NCI-H146 (cell line): ENCODE data around the gene RNF126.
"Not testable (repeated sequence)": the region's sequence is repeated elsewhere in the genome, so short reads cannot be mapped to it uniquely, and the experiment has no call there.

ENCODE experiments used
- DNase-seq: peaks from one replicate; lab custom pipeline; 2025; lab: John Stamatoyannopoulos, UW

The RNF126 gene

DNA sequence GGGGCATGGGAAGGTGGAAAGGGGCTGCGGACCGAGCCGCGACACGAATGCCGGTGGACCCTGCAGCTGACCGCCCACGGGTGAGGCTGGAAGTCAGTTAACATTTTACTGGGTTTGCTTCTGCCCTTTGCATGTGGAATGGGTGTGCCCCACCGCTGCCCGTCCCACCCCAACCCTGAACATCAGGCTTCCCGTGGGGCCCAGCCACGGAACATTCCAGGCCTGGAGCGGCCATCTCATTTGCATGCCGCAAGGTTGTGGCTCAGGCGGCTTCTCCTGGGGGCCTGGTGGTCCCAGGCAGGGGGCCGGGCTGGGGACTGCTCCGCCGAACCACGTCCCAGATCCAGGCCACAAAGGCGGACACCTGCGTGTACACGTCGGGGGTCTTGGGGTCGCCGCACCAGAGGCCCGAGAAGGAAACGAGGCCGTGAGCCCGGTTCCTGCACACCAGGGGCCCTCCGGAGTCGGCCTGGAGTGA, 22.5 kb upstream of the RNF126 start:
- DNase-seq = no peak

DNA sequence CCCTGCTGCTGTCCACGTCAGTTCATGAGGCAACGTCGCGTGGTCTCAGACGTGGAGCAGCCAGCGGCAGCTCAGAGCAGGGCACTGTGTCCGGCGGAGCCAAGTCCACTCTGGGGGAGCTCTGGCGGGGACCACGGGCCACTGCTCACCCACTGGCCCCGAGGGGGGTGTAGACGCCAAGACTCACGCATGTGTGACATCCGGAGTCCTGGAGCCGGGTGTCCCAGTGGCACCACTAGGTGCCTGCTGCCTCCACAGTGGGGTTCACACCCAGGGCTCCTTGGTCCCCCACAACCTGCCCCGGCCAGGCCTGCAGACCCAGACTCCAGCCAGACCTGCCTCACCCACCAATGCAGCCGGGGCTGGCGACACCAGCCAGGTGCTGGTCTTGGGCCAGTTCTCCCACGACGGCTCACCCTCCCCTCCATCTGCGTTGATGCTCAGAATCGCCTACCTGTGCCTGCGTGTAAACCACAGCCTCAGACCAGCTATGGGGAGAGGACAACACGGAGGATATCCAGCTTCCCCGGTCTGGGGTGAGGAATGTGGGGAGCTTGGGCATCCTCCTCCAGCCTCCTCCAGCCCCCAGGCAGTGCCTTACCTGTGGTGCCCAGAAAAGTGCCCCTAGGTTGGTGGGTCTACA, 19.8 kb upstream of the RNF126 start:
- DNase-seq = no peak

DNA sequence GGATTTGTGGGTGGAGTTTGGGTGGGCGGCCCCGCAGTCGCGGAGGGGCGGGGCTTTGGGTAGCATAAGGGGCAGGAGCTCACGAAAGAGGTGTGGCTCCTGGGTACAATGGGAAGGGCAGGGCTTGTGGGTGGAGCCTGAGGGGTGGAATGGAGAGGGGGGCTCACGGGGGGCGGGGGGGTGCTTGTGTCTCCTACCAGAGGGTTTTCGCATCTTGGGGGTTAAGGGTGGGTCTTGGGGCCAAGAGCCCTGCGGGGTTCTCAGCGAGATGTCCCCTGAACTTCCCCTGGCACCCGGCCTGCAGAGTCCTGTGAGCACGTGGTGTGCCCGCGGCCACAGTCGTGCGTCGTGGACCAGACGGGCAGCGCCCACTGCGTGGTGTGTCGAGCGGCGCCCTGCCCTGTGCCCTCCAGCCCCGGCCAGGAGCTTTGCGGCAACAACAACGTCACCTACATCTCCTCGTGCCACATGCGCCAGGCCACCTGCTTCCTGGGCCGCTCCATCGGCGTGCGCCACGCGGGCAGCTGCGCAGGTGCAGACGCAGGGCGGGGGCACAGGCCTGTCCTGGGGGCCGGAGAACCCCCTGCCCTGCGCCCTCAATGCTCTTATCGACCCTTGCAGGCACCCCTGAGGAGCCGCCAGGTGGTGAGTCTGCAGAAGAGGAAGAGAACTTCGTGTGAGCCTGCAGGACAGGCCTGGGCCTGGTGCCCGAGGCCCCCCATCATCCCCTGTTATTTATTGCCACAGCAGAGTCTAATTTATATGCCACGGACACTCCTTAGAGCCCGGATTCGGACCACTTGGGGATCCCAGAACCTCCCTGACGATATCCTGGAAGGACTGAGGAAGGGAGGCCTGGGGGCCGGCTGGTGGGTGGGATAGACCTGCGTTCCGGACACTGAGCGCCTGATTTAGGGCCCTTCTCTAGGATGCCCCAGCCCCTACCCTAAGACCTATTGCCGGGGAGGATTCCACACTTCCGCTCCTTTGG, 18.3 kb upstream of the RNF126 start:
- DNase-seq = peak; percentile 31

DNA sequence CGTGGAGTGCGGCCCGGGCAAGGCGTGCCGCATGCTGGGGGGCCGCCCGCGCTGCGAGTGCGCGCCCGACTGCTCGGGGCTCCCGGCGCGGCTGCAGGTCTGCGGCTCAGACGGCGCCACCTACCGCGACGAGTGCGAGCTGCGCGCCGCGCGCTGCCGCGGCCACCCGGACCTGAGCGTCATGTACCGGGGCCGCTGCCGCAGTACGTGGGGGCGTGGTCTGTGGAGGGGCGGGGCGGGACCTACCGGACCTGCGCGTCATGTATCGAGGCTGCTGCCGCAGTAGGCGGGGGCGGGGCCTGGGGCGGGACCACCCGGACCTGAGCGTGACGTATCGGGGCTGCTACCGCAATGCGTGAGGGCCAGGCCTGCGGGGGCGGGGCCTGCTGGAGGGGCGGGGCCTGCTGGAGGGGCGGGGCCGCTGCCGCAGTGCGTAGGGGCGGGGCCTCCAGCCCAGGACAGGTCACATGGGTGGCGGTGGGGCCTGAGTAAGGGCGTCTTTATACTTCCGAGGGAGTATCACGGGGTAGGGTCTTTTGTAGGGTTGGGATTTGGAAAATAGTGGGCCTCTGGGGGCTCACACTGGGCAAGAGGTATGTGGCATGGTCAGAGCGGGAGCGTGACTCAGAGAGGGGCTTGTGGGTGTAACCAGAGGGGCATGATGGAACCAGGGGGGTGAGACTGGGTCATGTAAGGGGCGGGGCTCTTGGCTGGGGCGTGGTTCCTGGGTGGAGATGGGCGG, 17.4 kb upstream of the RNF126 start:
- DNase-seq = peak; percentile 94

DNA sequence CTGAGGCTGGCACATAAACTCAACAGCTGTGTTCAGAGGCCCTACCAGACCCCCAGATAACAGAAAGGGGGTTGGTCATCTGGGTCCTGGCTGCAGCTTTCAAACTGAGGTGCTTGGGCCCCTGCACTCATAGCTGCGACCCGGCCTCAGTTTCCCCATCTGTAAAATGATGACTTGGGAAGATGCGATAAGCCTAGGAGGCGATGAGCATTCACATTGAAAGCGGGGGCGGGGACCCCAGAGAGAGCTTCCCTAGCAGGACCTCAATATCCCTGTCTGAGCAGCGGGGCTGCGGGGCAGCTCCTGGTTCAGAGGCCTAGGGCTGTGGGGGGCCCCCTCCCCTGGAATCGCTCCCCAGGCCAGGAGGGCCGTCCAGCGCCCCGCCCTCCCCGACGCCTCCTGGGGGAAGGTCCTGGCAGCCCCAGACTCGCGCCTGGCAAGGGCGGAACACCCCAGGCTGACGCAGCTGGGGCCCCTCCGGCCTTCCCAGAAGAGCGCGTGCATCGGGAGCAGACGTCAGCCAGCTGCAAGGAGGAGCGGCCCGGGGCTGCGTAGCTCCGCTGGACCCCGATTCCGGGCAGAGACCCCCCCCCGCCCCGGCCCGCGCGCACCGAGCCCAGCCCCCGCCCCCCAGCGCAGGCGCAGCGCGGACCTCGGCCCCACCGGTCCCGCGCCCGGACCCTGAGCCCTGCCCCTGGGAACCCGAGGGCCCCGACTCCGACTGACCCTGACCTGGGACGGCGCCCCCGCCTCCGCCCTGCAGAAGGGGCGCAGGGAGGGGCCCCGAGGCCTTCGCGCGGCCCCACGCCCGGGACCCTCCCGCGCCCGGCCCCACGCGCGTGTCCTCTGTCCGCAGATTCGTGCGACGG, 16.6 kb upstream of the RNF126 start:
- peak; percentile 31 for DNase-seq

DNA sequence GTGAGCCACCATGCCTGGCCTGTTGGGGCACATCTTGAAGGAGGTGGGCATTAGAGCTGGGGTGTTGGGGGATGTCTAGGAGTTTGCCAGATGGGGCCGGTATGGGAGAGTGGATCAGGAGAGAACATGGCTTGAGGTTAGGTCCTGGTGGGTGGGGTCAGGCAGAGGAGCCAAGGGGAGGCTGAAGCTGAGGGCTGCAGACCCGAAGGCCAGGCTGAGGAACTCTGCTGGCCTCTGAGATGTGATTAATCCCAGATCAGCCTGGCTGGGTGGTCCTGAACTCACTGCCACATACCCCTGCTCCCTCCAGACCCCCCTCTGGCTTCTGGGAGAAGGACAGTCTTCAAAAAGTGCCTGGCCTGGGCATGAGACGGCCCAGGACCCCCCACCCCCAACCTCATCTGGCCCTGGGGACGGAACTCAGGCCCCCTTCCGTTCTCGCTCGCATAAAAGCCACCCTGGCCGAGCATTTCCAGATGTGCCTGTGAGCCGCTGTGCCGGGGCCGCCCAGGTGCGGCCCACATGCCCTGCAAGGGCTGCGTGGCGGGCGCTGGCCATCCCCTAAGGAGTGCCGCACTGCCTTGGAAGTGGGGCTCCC, 15.9 kb upstream of the RNF126 start:
- no peak for DNase-seq

DNA sequence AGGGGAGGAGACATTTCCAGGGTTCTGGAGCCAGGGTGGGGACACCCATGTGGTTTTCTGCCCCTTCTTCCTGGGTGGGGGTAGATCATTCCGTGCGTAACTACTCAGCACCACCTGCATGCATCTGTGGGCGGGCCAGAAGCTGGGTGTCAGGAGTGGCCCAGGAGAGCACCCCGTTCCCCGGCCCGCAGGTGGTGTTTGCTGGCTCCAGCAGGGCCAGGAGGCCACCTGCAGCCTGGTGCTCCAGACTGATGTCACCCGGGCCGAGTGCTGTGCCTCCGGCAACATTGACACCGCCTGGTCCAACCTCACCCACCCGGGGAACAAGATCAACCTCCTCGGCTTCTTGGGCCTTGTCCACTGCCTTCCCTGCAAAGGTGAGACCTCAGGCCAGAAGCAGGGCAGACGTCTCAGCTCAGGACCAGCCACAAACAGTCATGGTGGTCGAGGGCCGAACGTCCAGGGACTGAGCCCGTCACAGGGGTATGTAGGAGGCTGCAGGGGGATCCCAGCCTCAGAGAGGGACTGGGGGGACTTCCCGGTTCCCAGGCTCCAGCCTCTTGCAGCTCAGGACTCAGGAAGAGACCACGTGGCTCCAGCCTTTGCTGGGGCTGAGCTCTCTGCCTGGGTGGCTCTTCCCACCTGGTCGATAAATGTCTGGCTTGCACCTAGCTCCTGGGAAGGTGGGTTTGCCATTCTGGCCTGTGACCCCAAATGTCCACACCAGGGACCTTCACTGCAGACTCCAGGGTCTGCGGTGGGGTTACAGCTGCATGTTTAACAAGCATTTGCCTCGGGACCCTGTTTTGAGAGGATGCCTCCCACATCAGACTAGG, 14.8 kb upstream of the RNF126 start:
- peak; percentile 13 for DNase-seq

DNA sequence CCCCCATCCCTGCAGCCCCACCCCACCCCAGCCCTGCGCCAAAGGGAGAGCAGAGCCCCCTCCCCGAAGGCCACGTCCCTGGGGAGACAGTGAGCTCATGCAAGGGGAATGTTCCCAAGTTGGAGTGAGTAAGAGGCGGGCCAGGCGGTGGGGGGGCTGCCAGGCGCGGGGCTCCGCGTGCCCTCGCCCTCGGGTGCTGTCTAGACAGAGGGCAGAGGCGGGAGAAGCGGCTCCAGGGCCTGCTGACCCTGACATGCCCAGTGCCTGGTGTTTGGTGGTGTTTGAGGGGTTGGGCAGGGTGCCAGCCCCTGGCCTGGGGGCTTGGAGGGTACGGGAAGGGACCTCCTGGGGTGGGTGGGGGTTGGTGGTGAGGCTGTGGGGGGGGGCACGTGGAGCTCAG, 14.2 kb upstream of the RNF126 start:
- no peak for DNase-seq

DNA sequence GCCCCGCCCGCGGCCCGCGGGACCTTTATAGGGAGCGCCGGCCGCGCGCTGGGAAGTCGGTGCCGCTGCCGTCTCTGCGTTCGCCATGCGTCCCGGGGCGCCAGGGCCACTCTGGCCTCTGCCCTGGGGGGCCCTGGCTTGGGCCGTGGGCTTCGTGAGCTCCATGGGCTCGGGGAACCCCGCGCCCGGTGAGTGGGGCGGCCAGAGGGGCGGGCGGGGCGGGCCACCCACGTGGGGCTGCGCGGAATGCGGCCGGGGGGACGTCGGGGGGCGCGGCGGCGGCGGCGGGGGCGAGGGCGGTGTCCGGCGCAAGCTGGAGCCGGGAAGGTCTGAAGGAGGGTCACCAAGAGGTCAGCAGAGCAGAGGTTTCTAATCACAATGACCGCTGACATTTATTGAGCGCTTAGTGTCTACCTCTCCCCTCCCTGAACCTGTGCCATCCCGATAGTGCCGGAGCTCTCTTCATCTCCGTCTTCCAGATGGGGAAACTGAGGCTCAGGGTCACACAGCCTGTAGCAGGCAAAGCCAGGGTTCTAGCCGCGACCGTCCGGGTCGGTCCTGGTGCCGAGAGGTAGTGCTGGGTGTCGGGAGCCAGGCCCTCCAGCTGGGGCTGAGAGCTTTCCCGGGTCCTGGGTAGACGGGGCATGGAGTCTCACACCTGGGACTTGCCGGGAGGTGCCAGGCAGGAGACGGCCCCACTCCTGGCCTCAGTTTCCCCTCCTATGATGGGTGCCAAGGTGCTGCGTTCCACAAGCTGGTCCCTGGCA, 13.5 kb upstream of the RNF126 start, which contains the start of gene FSTL3:
FSTL3 (plus strand) TSS at position 54 of the 767 bp plus-strand sequence; CDS start at position 86, 32 bp downstream.
- no peak for DNase-seq

DNA sequence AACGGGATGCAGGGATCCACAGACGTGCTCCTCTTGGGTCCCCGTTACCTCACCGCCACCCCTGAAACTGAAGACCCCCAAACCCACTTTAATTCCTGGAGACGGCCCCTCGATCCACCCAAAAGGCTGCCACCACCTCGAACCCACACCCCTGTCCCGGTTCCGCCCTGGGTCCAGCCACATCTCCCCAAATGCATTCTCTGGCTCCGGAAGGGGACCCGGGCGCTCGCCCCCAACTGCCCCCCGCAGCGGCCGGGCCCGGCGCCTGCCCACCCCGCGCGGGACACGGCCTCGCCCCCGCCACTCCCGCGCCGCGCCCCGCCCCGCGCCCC, 13.0 kb upstream of the RNF126 start:
- no peak for DNase-seq

DNA sequence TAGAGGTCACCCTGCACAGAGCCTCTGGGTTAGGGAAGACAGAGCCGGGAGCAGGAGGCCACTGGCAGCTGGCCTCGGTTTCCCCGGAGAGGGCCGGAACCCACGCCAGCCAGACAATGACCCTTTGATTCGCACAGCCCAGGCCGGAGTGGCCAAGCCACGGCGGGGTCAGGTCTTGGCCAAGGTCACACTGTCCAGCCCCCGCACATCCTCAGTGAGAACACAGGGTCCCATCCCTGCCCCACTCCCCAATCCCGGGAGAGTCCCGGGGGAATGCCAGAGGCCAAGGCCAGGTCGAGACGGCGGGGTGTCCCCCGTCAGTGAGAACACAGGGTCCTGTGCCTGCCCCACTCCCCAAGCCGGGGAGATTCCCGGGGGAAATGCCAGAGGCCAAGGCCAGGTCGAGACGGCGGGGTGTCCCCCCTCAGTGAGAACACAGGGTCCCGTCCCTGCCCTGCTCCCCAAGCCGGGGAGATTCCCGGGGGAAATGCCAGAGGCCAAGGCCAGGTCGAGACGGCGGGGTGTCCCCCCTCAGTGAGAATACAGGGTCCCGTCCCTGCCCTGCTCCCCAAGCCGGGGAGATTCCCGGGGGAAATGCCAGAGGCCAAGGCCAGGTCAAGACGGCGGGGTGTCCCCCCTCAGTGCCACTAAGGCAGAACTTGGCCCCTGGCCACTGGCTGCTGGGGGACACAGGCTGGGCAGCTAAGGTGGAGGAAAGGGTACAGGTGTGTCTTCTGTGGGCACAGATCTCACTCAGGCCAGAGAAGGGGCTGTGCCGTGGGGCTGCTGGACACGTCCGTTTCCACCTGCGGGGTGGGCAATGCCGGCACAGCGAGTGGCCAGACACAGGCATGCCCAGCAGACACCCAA, 11.5 kb upstream of the RNF126 start:
- no peak for DNase-seq

DNA sequence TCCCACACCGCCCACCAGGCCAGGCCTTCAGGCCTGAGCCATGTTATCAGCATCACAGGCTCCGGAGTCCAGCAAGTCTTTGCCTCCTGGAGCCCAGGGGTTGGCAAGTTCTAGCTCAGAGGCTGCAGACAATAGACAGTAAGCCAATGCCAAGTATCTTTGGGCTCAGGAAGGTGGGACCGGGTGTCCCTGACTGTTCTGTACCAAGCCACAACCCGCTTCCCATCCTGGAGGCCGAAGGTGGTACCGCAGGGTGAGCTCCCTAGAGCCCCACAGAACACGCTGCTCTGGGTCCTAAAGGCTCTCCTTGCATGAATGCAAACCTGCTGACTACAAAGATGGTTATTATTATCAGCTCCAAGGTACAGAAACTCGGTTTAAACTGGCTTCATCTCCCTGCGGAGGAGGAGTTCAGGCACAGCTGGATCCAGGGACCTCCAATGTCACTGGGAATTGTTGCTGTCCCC, 7.6 kb upstream of the RNF126 start:
- no peak for DNase-seq

DNA sequence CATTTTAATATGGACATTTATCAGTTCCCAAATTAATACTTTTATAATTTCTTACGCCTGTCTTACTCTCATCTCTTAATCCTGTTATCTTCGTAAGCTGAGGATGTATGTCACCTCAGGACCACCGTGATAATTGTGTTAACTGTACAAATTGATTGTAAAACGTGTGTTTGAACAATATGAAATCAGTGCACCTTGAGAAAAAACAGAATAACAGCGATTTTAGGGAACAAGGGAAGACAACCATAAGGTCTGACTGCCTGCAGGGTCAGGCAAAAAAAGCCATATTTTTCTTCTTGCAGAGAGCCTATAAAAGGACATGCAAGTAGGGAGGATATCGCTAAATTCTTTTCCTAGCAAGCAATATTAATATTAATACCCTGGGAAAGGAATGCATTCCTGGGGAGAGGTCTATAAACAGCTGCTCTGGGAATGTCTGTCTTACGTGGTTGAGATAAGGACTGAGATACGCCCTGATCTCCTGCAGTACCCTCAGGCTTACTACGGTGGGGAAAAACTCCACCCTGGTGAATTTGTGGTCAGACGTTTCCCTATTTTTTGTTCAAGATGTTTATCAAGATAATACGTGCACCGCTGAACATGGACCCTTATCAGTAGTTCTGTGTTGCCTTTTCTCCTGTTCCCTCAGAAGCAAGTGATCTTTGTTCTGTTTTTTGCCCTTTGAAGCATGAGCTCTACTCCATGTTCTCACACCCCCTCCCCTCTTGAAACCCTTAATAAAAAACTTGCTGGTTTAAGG, 5.8 kb upstream of the RNF126 start:
- DNase-seq = not testable (repeated sequence)

DNA sequence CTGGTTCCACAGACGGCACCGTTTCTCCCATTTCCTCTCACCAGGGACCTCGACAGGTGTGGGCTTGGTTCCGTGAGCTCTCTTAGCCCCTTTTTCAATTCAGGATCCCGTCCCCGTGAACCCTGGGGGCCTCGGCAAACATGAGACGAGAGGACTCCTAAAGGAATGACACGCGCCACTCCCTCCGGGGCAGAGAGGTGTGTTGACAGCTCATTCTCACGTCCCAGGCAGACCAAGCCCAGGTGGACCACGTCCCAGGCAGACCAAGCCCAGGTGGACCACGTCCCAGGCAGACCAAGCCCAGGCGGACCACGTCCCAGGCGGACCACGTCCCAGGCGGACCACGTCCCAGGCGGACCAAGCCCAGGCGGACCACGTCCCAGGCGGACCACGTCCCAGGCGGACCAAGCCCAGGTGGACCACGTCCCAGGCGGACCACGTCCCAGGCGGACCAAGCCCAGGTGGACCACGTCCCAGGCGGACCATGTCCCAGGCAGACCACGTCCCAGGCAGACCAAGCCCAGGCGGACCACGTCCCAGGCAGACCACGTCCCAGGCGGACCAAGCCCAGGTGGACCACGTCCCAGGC, 4.1 kb upstream of the RNF126 start:
- DNase-seq = not testable (repeated sequence)

DNA sequence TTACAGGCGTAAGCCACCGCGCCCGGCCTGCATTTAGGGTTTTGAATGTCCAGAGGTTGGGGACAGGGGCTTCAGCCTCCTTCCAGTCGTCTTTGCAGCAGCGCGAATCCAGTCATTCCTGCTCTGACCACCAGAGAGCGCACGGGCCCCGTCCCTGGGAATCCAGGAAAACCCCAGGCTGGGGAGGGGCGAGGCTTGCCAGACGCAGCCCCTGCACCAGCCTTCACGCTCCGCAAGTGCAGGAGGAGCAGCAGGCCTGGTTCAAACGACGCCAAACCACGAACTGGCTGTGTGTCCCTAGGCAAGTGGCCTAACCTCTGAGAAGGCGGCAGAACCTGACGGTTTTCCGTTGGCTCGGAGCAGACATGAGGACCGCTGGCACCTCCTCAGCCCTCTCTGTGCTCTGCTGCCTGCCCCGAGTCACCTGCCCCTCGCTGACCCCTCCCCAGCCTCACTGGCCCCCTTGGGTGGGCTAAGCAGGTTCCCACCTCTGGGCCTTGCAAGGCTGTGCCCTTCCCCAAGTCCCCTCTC, 2.0 kb upstream of the RNF126 start:
- DNase-seq = peak; percentile 67

DNA sequence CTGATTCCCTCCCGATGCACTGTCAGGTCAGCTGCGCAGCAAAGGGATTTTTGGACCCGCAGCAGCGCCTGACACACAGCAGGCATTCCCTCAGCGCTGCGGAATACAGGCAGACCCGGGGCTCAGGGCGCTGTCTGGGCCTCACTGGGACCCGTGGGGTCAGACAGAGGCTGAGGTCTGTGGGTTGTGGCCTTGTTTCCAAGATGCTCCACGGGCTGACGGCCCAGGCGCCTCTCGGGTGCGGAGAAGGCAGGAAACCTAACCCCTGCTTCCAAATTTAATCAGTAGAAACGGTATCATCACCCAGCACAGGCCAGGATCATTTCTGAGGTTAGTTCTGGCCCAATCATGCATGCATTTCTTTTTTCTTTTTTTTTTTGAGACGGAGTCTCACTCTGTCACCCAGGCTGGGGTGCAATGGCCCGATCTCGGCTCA, 686 bp upstream of the RNF126 start:
- DNase-seq = no peak
